ENCODE results near the gene SLC27A3.

SLC27A3 gene

DNA sequence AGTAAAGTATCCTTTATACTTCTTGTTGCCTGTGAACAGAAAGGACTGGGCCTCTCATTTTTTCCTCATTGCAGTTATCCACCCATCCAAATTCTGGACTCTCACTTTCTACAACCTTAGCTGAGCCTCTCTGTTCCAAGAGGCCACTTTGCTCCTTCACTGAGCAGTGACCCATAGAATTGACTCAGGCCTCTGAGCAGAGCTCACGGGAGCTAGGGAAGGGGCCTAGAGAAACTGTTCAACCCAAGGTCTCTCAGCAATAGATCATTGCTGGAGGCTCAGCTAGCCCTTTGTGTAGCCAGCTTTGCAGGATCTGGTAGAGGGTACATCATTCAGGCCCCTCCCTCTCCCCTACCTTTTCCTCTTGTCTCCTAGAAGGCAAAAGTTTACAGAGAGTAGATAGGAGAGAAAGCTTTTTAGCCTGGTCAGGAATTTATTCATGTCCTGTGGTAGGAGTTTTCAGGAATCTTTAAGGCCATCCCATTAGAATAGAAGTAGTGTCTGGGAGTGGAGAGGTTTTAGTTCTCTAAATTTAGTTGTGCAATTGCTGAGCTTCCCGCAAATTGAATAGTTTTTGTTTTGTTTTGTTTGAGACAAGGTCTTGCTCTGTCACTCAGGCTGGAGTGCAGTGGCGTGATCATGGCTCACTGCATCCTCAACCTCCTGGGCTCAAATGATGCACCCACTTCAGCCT lies 40.7 kb upstream of the SLC27A3 start:
- no peak for DNase-seq (ENCODE audit: low spot score)
- TF ChIP-seq, protein P1, sequence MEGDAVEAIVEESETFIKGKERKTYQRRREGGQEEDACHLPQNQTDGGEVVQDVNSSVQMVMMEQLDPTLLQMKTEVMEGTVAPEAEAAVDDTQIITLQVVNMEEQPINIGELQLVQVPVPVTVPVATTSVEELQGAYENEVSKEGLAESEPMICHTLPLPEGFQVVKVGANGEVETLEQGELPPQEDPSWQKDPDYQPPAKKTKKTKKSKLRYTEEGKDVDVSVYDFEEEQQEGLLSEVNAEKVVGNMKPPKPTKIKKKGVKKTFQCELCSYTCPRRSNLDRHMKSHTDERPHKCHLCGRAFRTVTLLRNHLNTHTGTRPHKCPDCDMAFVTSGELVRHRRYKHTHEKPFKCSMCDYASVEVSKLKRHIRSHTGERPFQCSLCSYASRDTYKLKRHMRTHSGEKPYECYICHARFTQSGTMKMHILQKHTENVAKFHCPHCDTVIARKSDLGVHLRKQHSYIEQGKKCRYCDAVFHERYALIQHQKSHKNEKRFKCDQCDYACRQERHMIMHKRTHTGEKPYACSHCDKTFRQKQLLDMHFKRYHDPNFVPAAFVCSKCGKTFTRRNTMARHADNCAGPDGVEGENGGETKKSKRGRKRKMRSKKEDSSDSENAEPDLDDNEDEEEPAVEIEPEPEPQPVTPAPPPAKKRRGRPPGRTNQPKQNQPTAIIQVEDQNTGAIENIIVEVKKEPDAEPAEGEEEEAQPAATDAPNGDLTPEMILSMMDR (IDR thresholded peaks at IDR 0.05; ENCODE audit: extremely low read depth, missing control alignments), result no peak

DNA sequence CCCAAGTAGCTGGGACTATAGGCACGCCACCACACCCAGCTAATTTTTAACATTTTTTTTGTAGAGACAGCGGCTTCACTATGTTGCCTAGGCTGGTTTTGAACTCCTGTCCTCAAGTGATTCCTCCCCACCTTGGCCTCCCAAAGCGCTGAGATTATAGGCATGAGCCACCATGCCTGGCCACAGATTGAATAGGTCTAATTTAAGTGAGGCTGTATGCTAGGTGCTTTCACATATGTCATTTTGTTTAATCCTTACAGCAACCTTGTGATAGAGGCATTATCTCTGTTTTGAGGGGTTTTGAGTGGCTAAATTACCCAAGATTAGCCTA lies 40.2 kb upstream of the SLC27A3 start:
- TF ChIP-seq, protein P1 (IDR thresholded peaks at IDR 0.05; ENCODE audit: extremely low read depth, missing control alignments), result no peak
- DNase-seq (ENCODE audit: low spot score), result no peak

DNA sequence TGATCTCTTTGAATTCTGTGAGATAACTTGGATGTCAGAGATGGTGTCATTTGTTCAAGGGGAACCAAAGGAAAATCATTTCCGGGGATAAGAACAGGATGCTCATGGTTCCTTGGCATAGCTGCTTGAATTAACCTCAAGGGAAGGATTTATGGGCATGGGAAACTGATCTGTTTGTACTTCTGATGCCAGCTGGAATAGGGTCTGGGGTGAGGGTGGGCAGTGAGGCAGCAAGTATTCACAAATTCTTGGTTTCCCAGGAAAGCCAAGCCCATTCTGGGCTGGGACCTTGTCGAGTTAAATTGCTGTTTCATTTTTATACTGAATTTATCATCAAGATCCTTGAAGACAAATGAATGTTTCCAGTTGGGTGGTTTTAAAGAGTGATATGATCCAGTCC lies 33.2 kb upstream of the SLC27A3 start:
- TF ChIP-seq, protein P1 (IDR thresholded peaks at IDR 0.05; ENCODE audit: extremely low read depth, missing control alignments), result no peak
- no peak for DNase-seq (ENCODE audit: low spot score)

DNA sequence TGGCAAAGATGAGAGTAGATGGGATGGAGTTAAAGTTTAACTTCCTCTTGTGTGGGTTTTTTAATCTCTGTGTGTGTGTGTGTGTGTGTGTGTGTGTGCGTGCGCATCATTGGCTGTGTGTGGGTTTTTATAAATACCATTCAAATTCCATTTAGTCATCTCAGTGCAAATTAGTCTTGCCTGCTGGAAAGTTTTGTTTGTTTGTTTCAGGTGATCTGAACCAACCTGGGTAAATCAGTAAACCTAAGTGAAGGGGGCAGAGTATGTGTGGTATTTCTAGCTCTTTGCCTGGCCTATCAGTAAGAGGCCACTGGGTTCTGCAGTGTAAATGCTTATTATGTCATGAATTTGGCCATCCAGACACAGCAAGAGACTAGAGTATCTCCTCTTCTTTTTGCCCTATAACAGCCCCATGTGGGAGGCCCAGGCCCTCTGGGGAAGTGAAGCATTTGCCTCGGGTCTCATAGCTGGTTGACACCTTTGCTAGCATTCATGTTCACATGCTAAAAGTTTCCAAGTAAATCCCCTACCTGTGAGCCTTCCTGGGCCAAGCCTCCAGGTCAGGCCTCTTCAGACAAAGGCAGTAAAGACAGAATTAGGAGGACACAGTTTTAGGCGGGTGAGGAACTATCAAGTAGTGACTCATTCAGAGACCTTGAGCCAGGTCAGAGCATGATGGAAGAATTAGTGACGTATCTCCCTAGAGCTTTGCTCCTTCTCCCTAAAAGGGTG lies 32.6 kb upstream of the SLC27A3 start:
- DNase-seq (ENCODE audit: low spot score), result peak; percentile 45
- TF ChIP-seq, protein P1 (IDR thresholded peaks at IDR 0.05; ENCODE audit: extremely low read depth, missing control alignments), result no peak

DNA sequence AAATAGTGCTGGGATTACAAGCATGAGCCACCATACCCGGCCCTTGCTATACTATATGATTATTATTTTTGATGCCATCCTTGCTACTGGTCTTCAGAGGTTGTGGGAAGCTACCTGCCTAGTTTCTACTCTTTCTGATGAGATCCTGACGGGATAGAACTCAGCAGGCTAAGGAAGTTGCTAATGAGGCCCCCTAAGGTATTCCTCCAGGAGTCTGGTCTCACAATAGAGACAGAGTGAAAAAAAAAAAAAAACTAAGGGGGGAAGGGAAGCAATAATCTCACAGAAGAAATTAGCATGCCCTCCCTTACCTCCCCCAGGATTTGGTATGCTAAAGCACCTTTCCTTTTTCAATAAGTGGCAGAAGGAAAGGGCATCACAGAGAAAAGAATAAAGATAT lies 29.8 kb upstream of the SLC27A3 start:
- DNase-seq (ENCODE audit: low spot score), result no peak
- TF ChIP-seq, protein P1 (IDR thresholded peaks at IDR 0.05; ENCODE audit: extremely low read depth, missing control alignments), result no peak

DNA sequence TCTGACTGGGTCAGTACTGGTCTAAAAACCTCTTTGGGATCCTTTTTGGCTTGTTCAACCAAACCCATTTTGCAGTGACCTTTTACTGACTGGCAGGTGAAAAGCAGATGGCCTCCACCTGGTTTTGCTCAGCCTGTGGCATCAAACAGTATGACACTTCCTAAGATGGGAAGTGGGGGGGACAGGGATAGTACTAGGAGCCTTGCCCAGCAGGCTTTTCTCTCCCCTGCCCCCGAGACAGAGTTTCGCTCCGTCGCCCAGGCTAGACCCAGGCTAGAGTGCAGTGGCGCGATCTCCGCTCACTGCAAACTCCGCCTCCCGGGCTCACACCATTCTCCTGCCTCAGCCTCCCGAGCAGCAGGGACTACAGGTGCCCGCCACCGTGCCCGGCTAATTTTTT lies 29.0 kb upstream of the SLC27A3 start:
- TF ChIP-seq, protein P1 (IDR thresholded peaks at IDR 0.05; ENCODE audit: extremely low read depth, missing control alignments), result no peak
- DNase-seq (ENCODE audit: low spot score), result no peak

DNA sequence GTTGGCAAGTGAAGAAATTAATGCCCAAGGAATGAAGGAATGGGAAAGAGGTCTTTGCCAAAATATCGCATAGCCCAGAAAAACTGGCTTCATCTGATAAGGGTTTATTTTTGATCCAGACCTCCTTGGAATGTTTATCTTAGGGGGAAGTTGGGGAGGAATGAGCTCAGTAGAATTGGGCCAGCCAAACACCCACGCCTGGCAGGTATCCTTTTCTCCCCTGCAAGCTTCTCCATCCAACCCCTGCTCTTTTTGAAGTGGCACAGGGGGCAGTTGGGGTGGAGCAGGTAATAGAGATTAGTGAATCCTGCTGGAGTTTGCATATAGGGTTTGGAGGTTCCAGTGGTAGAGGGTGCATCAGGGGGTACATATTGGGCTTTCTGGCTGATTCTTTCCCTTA lies 26.3 kb upstream of the SLC27A3 start:
- DNase-seq (ENCODE audit: low spot score), result no peak
- TF ChIP-seq, protein P1 (IDR thresholded peaks at IDR 0.05; ENCODE audit: extremely low read depth, missing control alignments), result no peak
